Stomach smooth muscle (tissue), 2 donors: ENCODE data around the gene PEX12.
"Not testable (repeated sequence)": the region's sequence is repeated elsewhere in the genome, so short reads cannot be mapped to it uniquely, and the experiment has no call there.

Experiments
- H3K27ac ChIP-seq: one replicate; pipeline ENCODE4 v1.7.0; 2013; ENCODE audit warnings: mild to moderate bottlenecking, low read length, inconsistent platforms
- H3K27me3 ChIP-seq, 2 donors: one replicate each; pipeline ENCODE4 v1.7.0; 2013; ENCODE audit warnings: low read length in 2 of 2; ENCODE audit not compliant: insufficient read depth in 2 of 2, control insufficient read depth in 1 of 2
- H3K36me3 ChIP-seq, 2 donors: one replicate each; pipeline ENCODE4 v1.7.0; 2013; ENCODE audit warnings: low read length in 2 of 2; ENCODE audit not compliant: control insufficient read depth in 2 of 2, insufficient read depth in 2 of 2
- H3K4me1 ChIP-seq: one replicate; pipeline ENCODE4 v1.7.0; 2013; ENCODE audit warnings: low read length; ENCODE audit not compliant: control insufficient read depth, insufficient read depth
- H3K4me3 ChIP-seq, 2 donors: one replicate each; pipeline ENCODE4 v1.7.0; 2013; ENCODE audit warnings: low read length in 2 of 2
- H3K9ac ChIP-seq, 2 donors: one replicate each; pipeline ENCODE4 v1.7.0; 2013; ENCODE audit warnings: low read length in 2 of 2, mild to moderate bottlenecking in 1 of 2
- H3K9me3 ChIP-seq, 2 donors: one replicate each; pipeline ENCODE4 v1.7.0; 2013; ENCODE audit warnings: low read length in 2 of 2; ENCODE audit not compliant: control insufficient read depth in 2 of 2
- donor health status: healthy.
- donor health status: Pancreatic carcinoma.

The PEX12 gene

DNA sequence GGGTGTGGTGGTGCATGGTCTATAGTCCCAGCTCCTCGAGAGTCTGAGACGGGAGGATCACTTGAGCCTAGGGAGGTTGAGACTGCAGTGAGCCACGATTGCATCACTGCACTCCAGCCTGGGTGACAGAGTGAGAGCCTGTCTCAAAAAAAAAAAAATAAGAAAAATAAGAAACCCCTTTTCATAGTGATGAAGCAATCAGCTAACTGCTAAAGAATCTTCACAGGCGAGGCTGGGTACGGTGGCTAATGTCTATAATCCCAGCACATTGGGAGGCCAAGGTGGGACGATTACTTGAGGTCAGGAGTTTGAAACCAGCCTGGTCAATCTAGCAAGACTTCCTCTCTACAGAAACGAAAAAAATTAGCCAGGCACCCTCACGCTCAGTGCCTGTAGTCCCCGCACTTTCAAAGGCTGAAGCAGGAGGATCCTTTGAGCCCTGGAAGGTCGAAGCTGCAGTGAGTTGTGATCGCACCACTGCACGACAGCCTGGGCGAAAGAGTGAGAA lies 41.7 kb downstream of the PEX12 start:
- H3K4me3 ChIP-seq: no peak overlapping the region
- peaks cover 0 to 3% of the 10 kb centered on the region in 2 donors for H3K27me3 ChIP-seq
- peaks cover 10% of the 10 kb centered on the region for H3K4me1 ChIP-seq
- H3K9ac ChIP-seq: no peak overlapping the region
- no peaks in the 10 kb centered on the region for H3K36me3 ChIP-seq
- H3K9me3 ChIP-seq: no peaks in the 10 kb centered on the region
- H3K27ac ChIP-seq: no peak overlapping the region

DNA sequence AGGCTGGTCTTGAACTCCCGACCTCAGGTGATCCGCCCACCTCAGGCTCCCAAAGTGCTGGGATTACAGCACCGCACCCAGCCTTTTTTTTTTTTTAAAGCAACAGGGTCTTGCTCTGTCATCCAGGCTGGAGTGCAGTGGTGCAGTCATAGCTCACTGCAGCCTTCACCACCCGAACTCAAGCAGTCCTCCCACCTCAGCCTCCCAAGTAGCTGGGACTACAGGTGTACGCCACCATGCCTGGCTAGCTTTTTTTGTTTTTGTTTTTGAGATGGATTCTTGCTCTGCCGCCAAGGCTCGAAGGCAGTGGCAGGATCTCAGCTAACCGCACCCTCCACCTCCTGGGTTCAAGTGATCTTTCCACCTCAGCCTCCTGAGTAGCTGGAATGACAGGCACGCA lies 43.0 kb downstream of the PEX12 start:
- peaks cover 10% of the 10 kb centered on the region for H3K4me1 ChIP-seq
- not testable (repeated sequence) for H3K9me3 ChIP-seq, H3K4me3 ChIP-seq

GRCh38 chr17:35534576-35535093 lies 43.7 kb downstream of the PEX12 start:
- no peaks in the 10 kb centered on the region for H3K27me3 ChIP-seq
- no peaks in the 10 kb centered on the region for H3K36me3 ChIP-seq
- no peak overlapping the region for H3K27ac ChIP-seq
- no peak overlapping the region for H3K9ac ChIP-seq
- no peaks in the 10 kb centered on the region for H3K9me3 ChIP-seq
- H3K4me1 ChIP-seq: peaks cover 9% of the 10 kb centered on the region
- H3K4me3 ChIP-seq: no peak overlapping the region

More for the DNA sequence above, 43.0 kb downstream of the PEX12 start:
- not testable (repeated sequence) for H3K27ac ChIP-seq, H3K9ac ChIP-seq, H3K27me3 ChIP-seq, H3K36me3 ChIP-seq

DNA sequence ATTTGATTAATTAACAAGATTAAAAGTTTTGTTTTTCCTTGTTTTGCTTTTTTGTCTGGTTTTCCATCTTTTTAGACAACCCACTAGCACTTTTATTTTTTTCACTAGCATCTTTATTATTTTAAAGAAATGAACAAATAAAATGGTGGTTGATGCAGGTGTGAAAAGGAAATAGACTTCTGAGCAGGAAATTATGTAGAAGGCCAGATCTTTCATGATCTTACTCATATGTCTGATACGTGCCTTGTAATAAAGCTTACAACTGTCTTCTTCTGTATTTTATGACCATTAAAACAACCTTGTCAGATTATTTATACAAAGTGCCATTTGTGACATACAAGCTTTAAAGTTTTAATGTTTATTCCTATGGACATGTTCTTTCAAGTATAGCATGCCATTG lies 47.2 kb downstream of the PEX12 start:
- Histone ChIP-seq H3K4me3 (no peak overlapping the region), H3K4me1 (no peaks in the 10 kb centered on the region), H3K27ac (no peak overlapping the region), H3K9me3 (no peaks in the 10 kb centered on the region), H3K27me3 (no peaks in the 10 kb centered on the region), H3K9ac (no peak overlapping the region), H3K36me3 (no peaks in the 10 kb centered on the region)

DNA sequence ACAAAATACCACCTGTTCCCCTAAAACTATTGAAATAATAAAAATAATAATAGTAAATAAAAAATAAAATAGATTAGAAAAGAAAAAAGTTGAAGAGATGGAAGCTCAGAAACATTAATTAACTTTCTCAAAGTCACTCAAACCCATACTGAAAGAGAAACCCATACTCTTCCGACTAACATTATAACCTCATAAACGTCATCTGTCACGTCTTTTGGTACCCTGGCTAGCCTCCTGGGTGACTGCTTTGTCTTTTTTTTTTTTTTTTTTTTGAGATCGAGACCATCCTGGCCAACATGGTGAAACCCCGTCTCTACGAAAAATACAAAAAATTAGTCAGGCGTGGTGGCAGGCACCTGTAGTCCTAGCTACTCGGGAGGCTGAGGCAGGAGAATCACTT lies 48.5 kb downstream of the PEX12 start:
- no peaks in the 10 kb centered on the region for H3K36me3 ChIP-seq
- no peaks in the 10 kb centered on the region for H3K27me3 ChIP-seq
- H3K9me3 ChIP-seq: no peaks in the 10 kb centered on the region
- no peak overlapping the region for H3K9ac ChIP-seq
- H3K27ac ChIP-seq: no peak overlapping the region
- no peaks in the 10 kb centered on the region for H3K4me1 ChIP-seq
- H3K4me3 ChIP-seq: no peak overlapping the region

DNA sequence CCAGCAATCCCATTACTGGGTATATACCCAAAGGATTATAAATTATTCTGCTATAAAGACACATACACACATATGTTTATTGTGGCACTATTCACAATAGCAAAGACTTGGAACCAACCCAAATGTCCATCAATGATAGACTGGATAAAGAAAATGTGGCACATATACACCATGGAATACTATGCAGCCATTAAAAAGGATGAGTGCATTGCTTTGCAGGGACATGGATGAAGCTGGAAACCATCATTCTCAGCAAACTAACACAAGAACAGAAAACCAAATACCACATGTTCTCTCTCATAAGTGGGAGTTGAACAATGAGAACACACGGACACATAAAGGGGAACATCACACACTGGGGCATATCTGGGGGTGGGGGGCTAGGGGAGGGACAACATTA lies 49.0 kb downstream of the PEX12 start:
- H3K36me3 ChIP-seq, H3K27me3 ChIP-seq, H3K27ac ChIP-seq, H3K9me3 ChIP-seq, H3K4me1 ChIP-seq, H3K9ac ChIP-seq, H3K4me3 ChIP-seq: not testable (repeated sequence)
